HG03175 (cell line): ENCODE results near the gene TPCN1.

Source experiments
- ATAC-seq: cut with Tn5 transposase; IDR thresholded peaks from one replicate; pipeline ENCODE4 v1.9.1; 2021; ENCODE audit warnings: mild to moderate bottlenecking, moderate library complexity; ENCODE audit not compliant: unreplicated experiment

TPCN1 gene

GRCh38 chr12:113222730-113223531, 1.7 kb downstream of the TPCN1 start:
- ATAC-seq = no peak

GRCh38 chr12:113224955-113225354, 3.7 kb downstream of the TPCN1 start:
- no peak for ATAC-seq

GRCh38 chr12:113226696-113227568, 5.7 kb downstream of the TPCN1 start:
- ATAC-seq = no peak

- ATAC-seq = no peak
Observed at GRCh38 chr12:113227686-113228391, 6.6 kb downstream of the TPCN1 start.

GRCh38 chr12:113228394-113229028, 7.2 kb downstream of the TPCN1 start:
- ATAC-seq = no peak

GRCh38 chr12:113230315-113231234, 9.3 kb downstream of the TPCN1 start:
- peak; percentile 13 for ATAC-seq

- no peak for ATAC-seq
Observed at GRCh38 chr12:113231235-113232088, 10.2 kb downstream of the TPCN1 start.

- no peak for ATAC-seq
Observed at GRCh38 chr12:113232089-113232839, 11.0 kb downstream of the TPCN1 start.

GRCh38 chr12:113232840-113233585, 11.7 kb downstream of the TPCN1 start:
- ATAC-seq = peak; percentile 71

GRCh38 chr12:113233967-113234366, 12.7 kb downstream of the TPCN1 start:
- ATAC-seq = no peak

- ATAC-seq = no peak
Observed at GRCh38 chr12:113234483-113234882, 13.2 kb downstream of the TPCN1 start.

- ATAC-seq = no peak
Observed at GRCh38 chr12:113235976-113236375, 14.7 kb downstream of the TPCN1 start.

GRCh38 chr12:113236539-113237399, 15.5 kb downstream of the TPCN1 start:
- no peak for ATAC-seq

- no peak for ATAC-seq
Observed at GRCh38 chr12:113237748-113238147, 16.5 kb downstream of the TPCN1 start.

GRCh38 chr12:113238309-113238708, 17.0 kb downstream of the TPCN1 start:
- no peak for ATAC-seq

- ATAC-seq = no peak
Observed at GRCh38 chr12:113239288-113239771, 18.1 kb downstream of the TPCN1 start.
